EL (cell line): ENCODE data around the gene CCL7.
A peak's percentile ranks its signal among the peaks of the same experiment; 100 is the strongest.

ENCODE experiments used
- DNase-seq: peaks from one replicate; pipeline ENCODE4 v3.0.0-alpha.2; 2016

The CCL7 gene

DNA sequence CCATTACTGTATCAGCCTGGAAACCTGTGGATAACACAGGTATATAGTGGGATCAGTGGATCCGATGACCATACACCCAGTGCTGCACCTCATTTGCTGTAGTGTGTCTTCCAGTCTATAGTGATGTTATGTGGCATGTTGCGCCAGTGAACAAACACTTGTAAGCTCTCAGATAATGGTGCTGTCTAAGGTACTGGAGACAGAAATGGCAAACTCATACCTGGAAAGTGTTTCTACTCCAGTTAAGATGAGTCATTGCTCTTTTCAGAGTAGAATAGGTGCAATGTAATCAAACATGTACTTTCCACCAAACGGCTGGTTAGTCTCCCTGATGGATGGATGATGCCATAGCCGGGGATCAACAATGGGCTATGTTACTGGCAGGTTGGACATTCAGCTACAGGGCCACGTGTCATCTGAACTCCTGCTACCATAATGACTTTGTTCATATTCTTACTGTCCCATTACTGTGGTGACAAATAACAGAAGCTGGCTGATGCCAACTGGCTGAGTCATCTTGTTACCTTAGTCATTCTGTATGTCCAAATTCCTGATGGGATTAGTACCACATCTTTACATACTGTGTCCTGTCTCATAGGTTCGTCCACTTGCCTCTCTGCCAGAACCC is 21.8 kb downstream of the CCL7 start:
- DNase-seq, result peak; percentile 36

DNA sequence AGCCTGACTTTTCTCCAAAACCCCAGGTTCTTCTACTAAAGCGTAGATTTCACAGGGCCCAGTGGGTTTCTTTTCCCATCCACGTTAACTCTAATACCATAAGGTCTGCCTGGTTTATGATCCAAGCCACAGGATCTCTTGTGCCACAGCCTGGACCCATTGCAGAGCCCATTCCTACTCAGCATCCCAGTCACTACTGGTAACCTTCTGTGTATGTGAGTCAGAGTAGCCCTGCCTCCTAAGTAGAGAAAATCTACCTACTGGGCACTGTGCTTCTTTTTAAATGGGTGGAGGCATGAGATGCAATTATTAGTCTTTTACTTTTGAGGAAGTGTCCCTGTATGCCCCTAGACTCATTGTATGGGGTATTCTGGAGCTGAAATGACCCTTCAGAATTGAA is 29.0 kb downstream of the CCL7 start:
- no peak for DNase-seq

DNA sequence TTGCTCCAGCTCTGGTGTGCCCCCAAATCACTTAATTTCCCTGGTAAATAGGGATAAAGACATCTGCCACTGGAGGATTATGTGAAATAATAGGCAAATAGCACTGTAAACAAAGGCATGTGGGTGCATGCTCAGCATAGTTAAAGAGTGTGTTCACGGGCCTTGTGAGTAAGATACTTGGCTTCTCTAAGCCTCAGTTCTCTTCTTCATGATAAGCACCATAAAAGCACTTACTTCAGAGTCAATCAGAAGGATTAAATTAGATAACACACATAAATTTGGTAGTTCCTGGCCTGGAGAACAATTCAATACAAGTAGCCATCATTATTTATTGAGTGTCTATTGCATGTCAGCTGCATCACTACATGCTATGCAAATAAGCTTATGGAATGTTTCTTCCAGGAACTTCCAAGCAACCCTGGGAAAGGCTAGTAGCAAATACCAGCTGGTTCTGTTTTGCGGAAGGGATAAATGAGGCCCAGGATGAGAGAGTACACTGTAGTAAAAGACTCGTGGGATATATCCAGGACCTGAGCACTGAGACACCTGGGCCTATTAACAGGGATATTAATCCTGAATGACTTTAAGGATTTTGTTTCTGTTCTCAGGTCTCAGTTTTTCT is 30.0 kb downstream of the CCL7 start:
- peak; percentile 80 for DNase-seq

DNA sequence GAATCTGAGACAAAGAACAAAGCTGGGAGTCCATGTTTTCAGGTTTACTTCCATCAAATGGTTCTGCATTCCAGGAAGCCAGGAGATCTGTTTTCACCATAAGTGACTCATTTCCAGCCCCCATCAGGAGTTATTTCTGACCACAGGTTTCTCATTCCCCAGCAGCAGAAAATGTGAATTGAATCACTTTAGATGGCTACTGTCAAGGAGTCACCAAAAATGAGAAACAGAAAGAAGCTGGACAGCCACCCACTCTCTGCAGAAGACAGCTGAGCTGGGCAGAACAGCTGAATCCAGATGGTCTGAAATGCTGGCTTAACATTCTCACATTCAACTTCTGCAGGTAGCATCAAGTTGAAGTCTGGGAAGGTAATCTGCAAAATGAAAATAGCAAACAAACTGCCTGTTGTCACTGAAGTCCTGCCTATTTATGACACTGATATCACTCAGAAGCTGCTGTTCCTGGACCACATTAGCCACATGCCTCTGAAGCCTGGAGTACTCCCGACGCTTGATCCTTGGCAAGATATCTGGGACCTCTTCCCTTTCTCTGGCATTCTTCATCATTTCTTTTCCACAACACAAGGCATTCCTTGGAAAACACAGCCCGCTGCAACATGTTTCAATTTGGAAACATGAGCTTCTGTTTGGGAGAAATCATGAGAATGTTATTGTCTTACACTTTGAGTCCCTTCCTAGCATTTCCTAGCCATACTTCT is 30.8 kb downstream of the CCL7 start:
- peak; percentile 86 for DNase-seq

DNA sequence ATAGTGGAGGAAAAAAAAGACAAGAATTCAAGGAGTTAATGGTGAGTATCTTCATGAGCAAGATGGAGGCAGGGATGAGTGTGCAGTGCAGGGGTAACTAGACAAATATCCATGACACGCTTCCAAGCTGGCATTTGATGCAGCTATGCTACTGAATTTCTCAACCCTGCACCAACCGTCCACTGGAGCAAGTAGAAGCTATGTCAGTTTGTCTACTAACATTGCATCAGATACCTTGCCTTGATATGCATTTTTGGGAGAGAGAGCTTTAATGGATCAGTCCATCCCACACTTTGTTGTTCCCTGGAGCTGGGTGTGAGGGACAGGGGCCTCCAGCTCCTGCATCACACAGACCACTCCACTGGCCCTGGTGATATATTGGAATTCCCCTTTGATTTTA is 32.0 kb downstream of the CCL7 start:
- DNase-seq, result no peak

DNA sequence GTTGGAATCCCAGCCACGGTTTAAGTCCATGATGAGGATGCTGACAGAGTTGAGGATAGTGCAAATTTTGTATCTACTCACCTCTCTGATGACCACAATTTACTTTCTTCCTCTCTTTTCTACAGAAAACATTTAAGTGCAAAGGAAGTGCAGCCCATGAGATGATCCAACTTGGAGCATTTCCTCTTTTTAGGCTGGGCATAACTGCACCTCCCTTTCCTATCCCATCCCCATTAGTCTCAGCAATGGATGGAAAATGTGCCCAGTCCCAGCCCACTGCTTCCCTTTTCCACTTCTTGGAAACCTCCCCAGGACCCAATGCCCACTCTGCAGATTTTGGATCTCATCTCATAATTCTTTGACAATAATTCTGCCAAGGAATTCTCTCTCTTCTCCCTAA is 32.6 kb downstream of the CCL7 start:
- no peak for DNase-seq

DNA sequence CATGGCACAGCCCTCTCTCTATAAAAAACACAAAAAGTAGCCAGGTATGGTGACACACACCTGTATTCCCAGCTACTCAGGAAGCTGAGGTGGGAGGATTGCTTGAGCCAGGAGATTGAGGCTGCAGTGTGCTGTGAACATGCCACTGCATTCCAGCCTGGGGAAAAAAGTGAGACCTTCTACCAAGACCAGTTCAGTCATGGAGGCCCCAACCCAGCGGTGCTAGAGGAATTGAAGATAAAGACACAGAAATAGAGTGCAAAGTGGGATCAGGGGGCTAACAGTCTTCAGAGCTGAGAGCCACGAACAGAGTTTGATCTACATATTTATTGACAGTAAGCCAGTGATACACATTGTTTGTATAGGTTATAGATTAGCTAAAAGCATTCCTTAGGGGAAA is 33.6 kb downstream of the CCL7 start:
- DNase-seq, result no peak

DNA sequence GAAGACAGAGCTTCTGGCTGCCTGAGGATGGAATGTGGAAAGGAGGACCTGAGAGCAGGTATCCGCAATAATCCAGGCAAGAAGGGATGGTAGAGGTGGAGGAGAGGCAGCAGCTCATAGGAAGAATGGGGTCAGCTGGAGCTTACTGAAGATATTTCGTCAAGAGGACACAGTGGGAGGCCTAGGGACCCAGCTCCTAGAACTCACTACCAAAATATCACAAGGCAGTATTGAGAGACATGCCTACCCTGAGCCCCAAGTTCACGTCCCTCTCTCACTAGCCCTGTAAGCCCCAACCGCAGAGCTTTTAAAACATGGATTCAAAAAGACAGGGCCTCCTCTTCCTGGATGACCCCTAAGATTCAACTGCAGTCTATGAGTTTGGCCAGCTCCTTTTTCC is 35.0 kb downstream of the CCL7 start:
- no peak for DNase-seq

DNA sequence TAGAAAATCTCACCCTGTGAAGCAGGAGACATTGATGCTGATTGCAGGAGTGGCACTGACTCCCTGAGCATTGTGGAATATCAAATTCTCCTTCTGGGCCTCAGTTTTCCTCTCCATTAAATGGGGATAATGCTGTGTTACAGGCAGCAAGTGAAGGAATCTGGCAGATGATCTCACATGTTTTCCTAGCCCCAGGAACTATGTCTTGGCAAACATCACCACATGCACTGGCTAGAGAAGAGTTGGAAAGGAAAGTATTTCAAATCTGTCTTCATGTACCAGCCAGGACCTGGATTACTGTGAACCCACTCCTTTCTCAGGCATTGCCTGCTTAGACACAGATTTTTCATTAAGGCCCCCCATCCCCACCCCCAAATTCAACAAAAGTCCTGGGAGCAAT is 35.6 kb downstream of the CCL7 start:
- no peak for DNase-seq

DNA sequence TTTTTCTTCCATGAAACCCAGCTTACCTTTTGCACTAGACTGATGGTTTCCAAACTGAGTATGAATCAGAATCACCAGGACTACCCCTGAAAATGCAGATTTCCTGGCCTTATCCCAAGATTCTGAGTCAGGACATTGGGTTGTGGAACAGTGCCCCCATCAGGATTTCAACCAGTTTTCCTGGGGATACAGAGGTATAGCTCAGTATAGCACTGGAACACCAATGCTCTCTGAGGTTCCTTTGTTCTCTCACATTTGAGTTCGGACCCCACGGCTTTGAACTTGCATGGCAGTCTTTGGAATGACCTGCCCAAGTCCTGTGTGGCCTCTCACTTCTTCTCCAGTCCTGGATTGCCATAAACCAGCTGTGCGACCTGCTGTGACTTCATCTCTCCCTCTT is 36.4 kb downstream of the CCL7 start:
- DNase-seq, result peak; percentile 85

DNA sequence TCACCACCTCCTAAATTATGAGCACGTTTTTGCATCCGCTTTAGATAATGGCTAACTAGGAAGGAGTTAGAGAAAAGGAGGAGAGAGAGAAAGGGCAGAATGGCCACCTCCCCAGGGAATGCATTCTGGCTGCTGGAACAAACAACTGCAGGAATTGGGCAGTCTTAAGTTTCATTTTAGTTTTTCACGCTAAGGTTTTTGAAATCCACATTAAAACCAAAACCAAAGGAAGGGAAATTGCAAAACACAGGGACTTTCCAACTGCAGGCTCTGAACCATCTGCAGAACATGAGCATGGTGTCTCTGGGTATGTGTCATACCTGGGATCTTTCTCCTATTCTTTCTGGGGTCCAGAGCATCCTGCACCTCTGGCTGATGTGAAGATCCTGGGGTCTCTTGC is 37.1 kb downstream of the CCL7 start:
- DNase-seq, result peak; percentile 66

DNA sequence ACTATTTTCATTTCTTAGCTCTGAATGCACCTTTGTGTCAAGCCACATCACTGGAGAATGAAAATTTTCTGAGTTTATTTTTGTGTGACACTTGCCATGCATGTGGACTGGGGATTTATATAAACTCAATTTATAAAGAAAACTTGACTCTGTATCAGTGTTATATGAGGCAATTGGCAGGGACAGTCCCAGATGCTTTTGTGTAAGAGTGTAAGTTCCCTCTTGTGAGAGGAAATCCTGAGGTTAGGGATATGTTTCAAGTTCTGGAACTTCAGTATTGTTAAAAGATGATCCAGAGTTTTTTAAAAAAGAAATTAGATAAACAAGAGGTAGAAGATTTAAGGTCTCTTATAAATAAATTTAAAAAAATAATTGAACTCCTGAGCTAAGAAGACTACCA is 38.4 kb downstream of the CCL7 start:
- DNase-seq, result no peak

DNA sequence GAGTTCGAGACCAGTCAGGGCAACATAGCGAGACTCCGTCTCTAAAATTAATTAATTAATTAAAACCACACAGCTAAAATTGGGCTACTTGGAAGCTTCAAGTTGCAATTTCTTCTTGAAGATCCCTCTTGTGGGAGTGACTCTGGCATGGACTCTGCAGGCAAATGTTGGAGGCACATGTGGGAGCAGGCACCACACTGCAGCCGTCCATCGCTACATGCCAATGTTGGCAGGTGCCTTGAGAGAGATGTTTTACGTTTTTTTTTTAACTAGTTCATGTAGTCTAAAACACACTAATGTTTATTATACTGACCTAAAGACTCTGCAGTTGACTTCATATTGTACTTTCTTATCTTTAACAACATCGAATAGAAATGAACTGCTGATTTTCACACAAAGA is 41.3 kb downstream of the CCL7 start:
- no peak for DNase-seq

DNA sequence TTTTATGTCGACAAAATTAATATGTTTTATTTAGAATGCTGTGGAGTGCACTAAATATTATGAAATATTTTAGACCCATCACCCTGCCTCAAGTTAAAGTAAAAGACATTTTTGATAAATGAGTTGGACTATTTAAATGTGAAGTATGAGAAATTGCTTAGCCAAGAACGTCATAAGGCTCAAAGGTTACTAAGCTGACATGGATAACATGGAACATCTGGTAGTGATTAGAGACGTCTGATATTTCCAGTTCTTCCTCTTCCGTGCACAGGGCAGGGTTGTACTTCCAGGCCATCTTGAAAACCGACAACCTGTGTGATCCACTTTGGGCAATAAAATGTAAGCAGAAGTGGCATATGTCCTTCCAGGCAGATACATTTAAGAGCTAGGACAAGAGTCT is 42.1 kb downstream of the CCL7 start:
- DNase-seq, result peak; percentile 89

DNA sequence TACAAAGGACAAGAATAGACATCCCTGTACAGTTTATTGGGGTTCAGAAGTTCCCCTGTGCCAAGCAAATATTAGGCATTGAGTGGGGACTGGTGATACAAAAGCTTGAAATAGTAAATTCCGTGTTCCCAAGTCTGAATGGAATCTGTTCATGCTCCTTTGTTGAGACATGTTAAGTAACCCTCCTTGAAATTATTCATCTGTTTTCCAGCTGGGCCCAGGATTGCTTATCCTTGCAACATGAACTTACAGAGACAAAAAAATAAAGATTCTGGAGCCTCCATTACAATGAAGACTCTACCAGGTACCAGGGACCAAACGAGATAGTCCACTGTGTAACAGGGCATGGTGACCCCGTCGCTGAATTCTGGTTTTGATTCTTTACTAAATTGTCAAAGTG is 43.1 kb downstream of the CCL7 start:
- peak; percentile 25 for DNase-seq

DNA sequence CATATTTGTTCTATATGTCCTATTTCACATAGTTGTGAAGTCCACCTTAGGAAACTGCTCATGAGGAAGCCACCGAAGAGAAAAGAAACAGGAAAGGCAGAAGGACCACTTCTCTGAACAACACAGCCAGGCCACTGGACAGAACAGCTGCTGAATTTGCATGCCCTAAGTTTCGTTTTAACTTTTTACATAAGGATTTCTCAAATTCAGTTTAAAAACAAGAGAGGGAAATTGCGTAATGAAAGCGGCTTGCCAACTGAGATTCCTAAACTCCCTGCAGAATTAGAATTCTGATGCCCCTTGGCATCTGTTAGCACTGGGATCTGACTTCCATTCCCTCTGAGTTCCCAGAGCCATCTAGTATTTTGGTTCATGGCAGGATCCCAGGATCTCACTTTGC is 44.3 kb downstream of the CCL7 start:
- peak; percentile 67 for DNase-seq

DNA sequence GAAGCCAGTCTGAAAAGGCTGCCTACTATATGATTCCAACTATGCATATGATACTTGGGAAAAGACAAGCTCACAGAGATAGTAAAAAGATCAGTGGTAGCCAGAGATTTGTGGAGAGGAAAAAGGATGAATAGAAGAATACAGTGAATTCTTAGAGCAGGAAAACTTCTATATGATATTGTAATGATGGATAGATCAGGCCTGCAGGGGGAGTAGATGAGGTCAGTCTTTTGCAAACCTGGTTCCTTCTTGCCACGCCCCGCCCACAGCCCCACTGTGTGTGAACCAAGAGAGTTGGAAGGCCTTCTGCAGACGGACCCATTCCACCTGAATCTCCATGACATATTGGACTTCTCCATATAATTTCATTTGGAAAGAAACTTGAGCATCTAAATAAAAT is 48.5 kb downstream of the CCL7 start:
- DNase-seq, result no peak

DNA sequence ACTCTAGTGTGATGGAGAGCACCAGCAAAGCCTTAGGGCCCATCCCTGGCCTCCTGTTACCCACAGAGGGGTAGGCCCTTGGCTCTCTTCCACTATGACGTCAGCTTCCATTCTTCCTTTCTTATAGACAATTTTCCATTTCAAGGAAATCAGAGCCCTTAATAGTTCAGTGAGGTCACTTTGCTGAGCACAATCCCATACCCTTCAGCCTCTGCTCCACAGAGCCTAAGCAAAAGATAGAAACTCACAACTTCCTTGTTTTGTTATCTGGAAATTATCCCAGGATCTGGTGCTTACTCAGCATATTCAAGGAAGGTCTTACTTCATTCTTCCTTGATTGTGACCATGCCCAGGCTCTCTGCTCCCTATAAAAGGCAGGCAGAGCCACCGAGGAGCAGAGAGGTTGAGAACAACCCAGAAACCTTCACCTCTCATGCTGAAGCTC is 49.0 kb downstream of the CCL7 start, which contains the start of gene CCL8:
Gene CCL8 (plus strand): TSS at position 397 of the 445 bp plus-strand sequence. CDS start 67 bp downstream, outside the sequence.
- DNase-seq, result peak; percentile 34
